Activated T-helper 2 cell treated with anti-CD3 and anti-CD28 coated beads, Interferon-gamma antibody, Interleukin-2, Interleukin-4, amounts not matched to agents 10 μg/mL and 5 μg/mL and 100 μg/mL, durations not matched to agents 14 hours and 24 hours and 36 hours (primary cell): ENCODE data around the gene MSANTD2. TPM values are rescaled to one million over a fixed set of nuclear protein-coding genes. Genes with fewer than 3 reads are reported as not detected.
"Not testable (repeated sequence)": the region's sequence is repeated elsewhere in the genome, so short reads cannot be mapped to it uniquely, and the experiment has no call there.

Experiments used
- DNase-seq: peaks from one replicate; pipeline ENCODE4 v3.0.0; 2021; ENCODE audit warnings: low spot score
- H3K27ac Mint-ChIP-seq: one replicate; pipeline ENCODE4 v1.8.0; 2021; ENCODE audit warnings: mixed read lengths
- H3K27me3 Mint-ChIP-seq: one replicate; pipeline ENCODE4 v1.8.0; 2021; ENCODE audit warnings: low read depth, mixed read lengths
- H3K36me3 Mint-ChIP-seq: one replicate; pipeline ENCODE4 v1.8.0; 2021; ENCODE audit warnings: low read depth, mixed read lengths
- H3K4me1 Mint-ChIP-seq: one replicate; pipeline ENCODE4 v1.8.0; 2021; ENCODE audit warnings: low read depth, mixed read lengths
- H3K4me3 Mint-ChIP-seq: one replicate; pipeline ENCODE4 v1.8.0; 2021; ENCODE audit warnings: low read depth, mild to moderate bottlenecking, moderate library complexity, mixed read lengths
- H3K9me3 Mint-ChIP-seq: one replicate; pipeline ENCODE4 v1.8.0; 2021; ENCODE audit warnings: mixed read lengths
- intact Hi-C: fragments of 100-400 bp; cut with micrococcal nuclease; formaldehyde crosslinking; loops from one replicate; pipeline ENCODE4 v1.15.1; 2023
- total RNA-seq: library from RNA; stranded (reverse); gene quantifications from 2 replicates; pipeline ENCODE4 v1.2.3, GENCODE V29; 2022

MSANTD2 gene
- total RNA-seq, 1 donor from 2014 or later, result 10.5 TPM

- Mint-ChIP-seq H3K4me1 (peaks cover 27% of the 10 kb centered on the region), H3K4me3 (no peak overlapping the region), H3K36me3 (no peaks in the 10 kb centered on the region), H3K27ac (no peak overlapping the region), H3K27me3 (no peaks in the 10 kb centered on the region), H3K9me3 (no peaks in the 10 kb centered on the region)
- intact Hi-C loops, result no loop called here
- no peak for DNase-seq
These were observed 11.7 kb downstream of the MSANTD2 start for GRCh38 chr11:124788521-124788920.

- no peaks in the 10 kb centered on the region for H3K9me3 Mint-ChIP-seq
- H3K4me3 Mint-ChIP-seq, result no peak overlapping the region
- H3K4me1 Mint-ChIP-seq, result peaks cover 1% of the 10 kb centered on the region
- DNase-seq, result no peak
- no peaks in the 10 kb centered on the region for H3K36me3 Mint-ChIP-seq
- H3K27ac Mint-ChIP-seq, result no peak overlapping the region
- intact Hi-C loops, result no loop called here
- no peaks in the 10 kb centered on the region for H3K27me3 Mint-ChIP-seq
These were observed 16.2 kb downstream of the MSANTD2 start for GRCh38 chr11:124784051-124784450.

- Mint-ChIP-seq H3K27me3 (no peaks in the 10 kb centered on the region), H3K9me3 (no peaks in the 10 kb centered on the region), H3K27ac (no peak overlapping the region), H3K36me3 (peaks cover 6% of the 10 kb centered on the region), H3K4me1 (peaks cover 1% of the 10 kb centered on the region), H3K4me3 (no peak overlapping the region)
- intact Hi-C loops, result no loop called here
- DNase-seq, result no peak
These were observed 17.2 kb downstream of the MSANTD2 start for GRCh38 chr11:124783002-124783401.

- Mint-ChIP-seq H3K36me3 (peaks cover 13% of the 10 kb centered on the region), H3K4me1 (peaks cover 15% of the 10 kb centered on the region), H3K9me3 (no peaks in the 10 kb centered on the region), H3K4me3 (no peak overlapping the region), H3K27me3 (no peaks in the 10 kb centered on the region), H3K27ac (no peak overlapping the region)
- no peak for DNase-seq
- intact Hi-C loops, result no loop called here
These were observed 20.6 kb downstream of the MSANTD2 start for GRCh38 chr11:124779568-124779967.

GRCh38 chr11:124778281-124778680 lies 21.9 kb downstream of the MSANTD2 start:
- DNase-seq, result no peak
- peaks cover 14% of the 10 kb centered on the region for H3K4me1 Mint-ChIP-seq
- no peak overlapping the region for H3K4me3 Mint-ChIP-seq
- H3K27ac Mint-ChIP-seq, result no peak overlapping the region
- peaks cover 13% of the 10 kb centered on the region for H3K36me3 Mint-ChIP-seq
- H3K9me3 Mint-ChIP-seq, result no peaks in the 10 kb centered on the region
- intact Hi-C loops, result no loop called here
- no peaks in the 10 kb centered on the region for H3K27me3 Mint-ChIP-seq

GRCh38 chr11:124776865-124777645 lies 23.2 kb downstream of the MSANTD2 start:
- DNase-seq, result no peak
- Mint-ChIP-seq H3K27ac (no peak overlapping the region), H3K4me1 (peaks cover 14% of the 10 kb centered on the region), H3K4me3 (no peak overlapping the region), H3K27me3 (no peaks in the 10 kb centered on the region), H3K36me3 (peaks cover 14% of the 10 kb centered on the region), H3K9me3 (no peaks in the 10 kb centered on the region)
- intact Hi-C loops, result no loop called here

GRCh38 chr11:124770959-124771358 lies 29.2 kb downstream of the MSANTD2 start:
- intact Hi-C loops, H3K4me3 Mint-ChIP-seq, H3K27ac Mint-ChIP-seq, H3K4me1 Mint-ChIP-seq, DNase-seq, H3K9me3 Mint-ChIP-seq, H3K27me3 Mint-ChIP-seq: not testable (repeated sequence)
- peaks cover 13% of the 10 kb centered on the region for H3K36me3 Mint-ChIP-seq

GRCh38 chr11:124769806-124770774 lies 30.1 kb downstream of the MSANTD2 start:
- H3K4me1 Mint-ChIP-seq, result peaks cover 4% of the 10 kb centered on the region
- intact Hi-C loops, result no loop called here
- H3K36me3 Mint-ChIP-seq, result peaks cover 13% of the 10 kb centered on the region
- no peak overlapping the region for H3K4me3 Mint-ChIP-seq
- H3K9me3 Mint-ChIP-seq, result no peaks in the 10 kb centered on the region
- no peaks in the 10 kb centered on the region for H3K27me3 Mint-ChIP-seq
- H3K27ac Mint-ChIP-seq, result no peak overlapping the region
- DNase-seq, result no peak

- no peaks in the 10 kb centered on the region for H3K9me3 Mint-ChIP-seq
- H3K4me1 Mint-ChIP-seq, result peaks cover 4% of the 10 kb centered on the region
- peaks cover 13% of the 10 kb centered on the region for H3K36me3 Mint-ChIP-seq
- no peaks in the 10 kb centered on the region for H3K27me3 Mint-ChIP-seq
- no peak overlapping the region for H3K27ac Mint-ChIP-seq
- intact Hi-C loops, result no loop called here
- H3K4me3 Mint-ChIP-seq, result no peak overlapping the region
- DNase-seq, result no peak
These were observed 31.3 kb downstream of the MSANTD2 start for GRCh38 chr11:124768914-124769313.

- no peak overlapping the region for H3K27ac Mint-ChIP-seq
- DNase-seq, result no peak
- H3K4me1 Mint-ChIP-seq, result peaks cover 8% of the 10 kb centered on the region
- intact Hi-C loops, result no loop called here
- peaks cover 10% of the 10 kb centered on the region for H3K27me3 Mint-ChIP-seq
- no peak overlapping the region for H3K4me3 Mint-ChIP-seq
- H3K9me3 Mint-ChIP-seq, result no peaks in the 10 kb centered on the region
- peaks cover 8% of the 10 kb centered on the region for H3K36me3 Mint-ChIP-seq
These were observed 34.0 kb downstream of the MSANTD2 start for GRCh38 chr11:124766156-124766555.

GRCh38 chr11:124763156-124763947 lies 36.9 kb downstream of the MSANTD2 start:
- H3K27ac Mint-ChIP-seq, result peak overlapping the region; percentile 67
- H3K4me3 Mint-ChIP-seq, result peak overlapping the region; percentile 98

GRCh38 chr11:124762624-124763155 lies 37.5 kb downstream of the MSANTD2 start:
- DNase-seq, result no peak
- peaks cover 8% of the 10 kb centered on the region for H3K36me3 Mint-ChIP-seq
- intact Hi-C loops, result loop anchor here (1.0 to 2.0 kb wide), 6 partner anchors 16 to 118 kb away; partner anchors contain the start of gene MSANTD2
- peaks cover 39% of the 10 kb centered on the region for H3K27me3 Mint-ChIP-seq
- H3K4me3 Mint-ChIP-seq, result peak overlapping the region; percentile 98
- no peaks in the 10 kb centered on the region for H3K9me3 Mint-ChIP-seq
- H3K27ac Mint-ChIP-seq, result no peak overlapping the region
- H3K4me1 Mint-ChIP-seq, result peaks cover 17% of the 10 kb centered on the region

More at GRCh38 chr11:124763156-124763947, 36.9 kb downstream of the MSANTD2 start:
- intact Hi-C loops, result loop anchor here (1.0 to 2.0 kb wide), 6 partner anchors 17 to 119 kb away; partner anchors contain the start of gene MSANTD2
- no peaks in the 10 kb centered on the region for H3K9me3 Mint-ChIP-seq
- peaks cover 15% of the 10 kb centered on the region for H3K4me1 Mint-ChIP-seq
- peak; percentile 73 for DNase-seq
- peaks cover 32% of the 10 kb centered on the region for H3K27me3 Mint-ChIP-seq
- peaks cover 8% of the 10 kb centered on the region for H3K36me3 Mint-ChIP-seq
